Bronchial epithelial cell (primary cell): ENCODE data around the gene OR2T10. TPM values are rescaled to one million over a fixed set of nuclear protein-coding genes. Genes with fewer than 3 reads are reported as not detected.

Experiments used
- DNase-seq: peaks from one replicate; pipeline ENCODE4 v3.0.0-alpha.2; 2010; ENCODE audit warnings: low read depth
- FAIRE-seq: peaks from 2 replicates; lab custom pipeline; 2011; peaks lifted over from hg19 to GRCh38; lab: Jason Lieb, UNC
- H3K27me3 ChIP-seq: 2 replicates; pipeline ENCODE4 v1.5.1; 2011; ENCODE audit warnings: low read length; ENCODE audit not compliant: control insufficient read depth, insufficient read depth
- H3K36me3 ChIP-seq: 2 replicates; pipeline ENCODE4 v1.5.1; 2011; ENCODE audit warnings: low read length; ENCODE audit not compliant: control insufficient read depth, insufficient read depth
- H3K4me3 ChIP-seq: 2 replicates; pipeline ENCODE4 v1.5.1; 2011; ENCODE audit warnings: mild to moderate bottlenecking, low read depth, low read length, control low read depth
- CTCF ChIP-seq: IDR thresholded peaks from 2 replicates; pipeline ENCODE4 v1.5.1; 2011; ENCODE audit warnings: mild to moderate bottlenecking, moderate library complexity, low read length, control low read depth, inconsistent platforms; ENCODE audit not compliant: insufficient read depth, severe bottlenecking
- total RNA-seq: library from RNA; depleted of rRNA; stranded (reverse); fragments of >200 nt; gene quantifications from 2 replicates; pipeline ENCODE4 v1.2.1, GENCODE V29; 2014

Gene OR2T10
- total RNA-seq, 1 donor from 2014 or later, result not detected

- DNase-seq (no peak), FAIRE-seq (no peak)
- Histone ChIP-seq H3K4me3 (no peak overlapping the region), H3K27me3 (no peaks in the 10 kb centered on the region), H3K36me3 (no peaks in the 10 kb centered on the region)
- TF ChIP-seq CTCF, result no peak
Measured at GRCh38 chr1:248599396-248599795, 1.9 kb upstream of the OR2T10 start.

- Histone ChIP-seq H3K36me3 (no peaks in the 10 kb centered on the region), H3K27me3 (no peaks in the 10 kb centered on the region), H3K4me3 (no peak overlapping the region)
- DNase-seq (peak; percentile 37), FAIRE-seq (no peak)
- TF ChIP-seq CTCF, result no peak
Measured at GRCh38 chr1:248596615-248597014, 885 bp downstream of the OR2T10 start.

GRCh38 chr1:248593226-248593625 lies 4.3 kb downstream of the OR2T10 start:
- Histone ChIP-seq H3K4me3 (no peak overlapping the region), H3K27me3 (no peaks in the 10 kb centered on the region), H3K36me3 (no peaks in the 10 kb centered on the region)
- FAIRE-seq (no peak), DNase-seq (no peak)
- TF ChIP-seq CTCF, result no peak

- no peak for DNase-seq
- Histone ChIP-seq H3K36me3 (no peaks in the 10 kb centered on the region), H3K27me3 (no peaks in the 10 kb centered on the region), H3K4me3 (no peak overlapping the region)
- FAIRE-seq, result no peak
- no peak for TF ChIP-seq CTCF
Measured at GRCh38 chr1:248592655-248593054, 4.8 kb downstream of the OR2T10 start.

- FAIRE-seq (no peak), DNase-seq (no peak)
- no peaks in the 10 kb centered on the region for H3K27me3 ChIP-seq
- TF ChIP-seq CTCF, result no peak
- no peak overlapping the region for H3K4me3 ChIP-seq
- no peaks in the 10 kb centered on the region for H3K36me3 ChIP-seq
Measured at GRCh38 chr1:248590055-248590454, 7.4 kb downstream of the OR2T10 start.

- no peaks in the 10 kb centered on the region for H3K27me3 ChIP-seq
- FAIRE-seq, result no peak
Measured at GRCh38 chr1:248589334-248589733, 8.2 kb downstream of the OR2T10 start.

More at GRCh38 chr1:248589334-248589733, 8.2 kb downstream of the OR2T10 start:
- no peak for DNase-seq
- no peak overlapping the region for H3K4me3 ChIP-seq
- no peaks in the 10 kb centered on the region for H3K36me3 ChIP-seq
- TF ChIP-seq CTCF, result no peak
